ENCODE measurements around the gene FGD6. TPM values are rescaled to one million over a fixed set of nuclear protein-coding genes. Genes with fewer than 3 reads are reported as not detected.

FGD6 gene
- polyA plus RNA-seq, 2 of the 4 experiments (the other 2 are of a cell fraction), result 15.5 to 48.0 TPM

- DNase-seq (ENCODE audit: low read depth in 1 of 2, low spot score in 1 of 2), result no peak
- TF ChIP-seq EHF (CRISPR knock-in tag; IDR thresholded peaks at IDR 0.05), result 0 out of 2 replicates have a peak, but pooled peaks have one; percentile 16
- TF ChIP-seq HOXA7 (CRISPR knock-in tag; IDR thresholded peaks at IDR 0.05), result peak; percentile 82; the same call in 1 of the 2 replicates
- TF ChIP-seq FOSL2 (IDR thresholded peaks at IDR 0.05), result no peak
- no peak for TF ChIP-seq FOSL2 (CRISPR knock-in tag; IDR thresholded peaks at IDR 0.05)
- TF ChIP-seq FOSB (CRISPR knock-in tag; IDR thresholded peaks at IDR 0.05), result 0 out of 2 replicates have a peak, but pooled peaks have one; percentile 54
- TF ChIP-seq RAD21 (conservative IDR thresholded peaks at IDR 0.05 in 1 of 2, IDR thresholded peaks at IDR 0.05 in 1 of 2), result no peak
- CTCF ChIA-PET, result interaction anchor here (5.4 to 6.2 kb wide), 2 partner anchors 12 kb away, joined by 47 to 54 read pairs; partner anchors contain the start of genes FGD6 and VEZT
- no peaks in the 10 kb centered on the region for H3K9me3 ChIP-seq
- peak overlapping the region; percentile 94 for H3K4me2 ChIP-seq
- peak overlapping the region; percentile 95 to 99 for H3K27ac ChIP-seq
- peak overlapping the region; percentile 35 for H3K4me3 ChIP-seq
- POLR2A ChIA-PET, result interaction anchor here (0.6 to 4.6 kb wide), 6 partner anchors 13 to 40 kb away, joined by 3 to 42 read pairs (median 8); partner anchors contain the start of genes FGD6 and VEZT
- no peak for FAIRE-seq
- ATAC-seq, result no peak
- WGBS (ENCODE audit: missing lambda C conversion rate), result 8% methylated on average over 1 of the region's 1 CpG
- peaks cover 77% of the 10 kb centered on the region for H3K4me1 ChIP-seq
Measured at GRCh38 chr12:95203487-95204030, 13.7 kb downstream of the FGD6 start.

- peak; percentile 3; the same call in 1 of the 2 replicates for TF ChIP-seq FOSB (CRISPR knock-in tag; IDR thresholded peaks at IDR 0.05)
- 0 out of 2 replicates have a peak, but pooled peaks have one; percentile 27 for TF ChIP-seq TFCP2L1 (CRISPR knock-in tag; IDR thresholded peaks at IDR 0.05)
- TF ChIP-seq ELK1 (IDR thresholded peaks at IDR 0.05; ENCODE audit: low read depth, low read length), result no peak
- no peak for TF ChIP-seq FOXS1 (CRISPR knock-in tag; IDR thresholded peaks at IDR 0.05)
- no peak for TF ChIP-seq MYC (IDR thresholded peaks at IDR 0.05; ENCODE audit: borderline replicate concordance, low read length)
- TF ChIP-seq HMGXB4 (CRISPR knock-in tag; IDR thresholded peaks at IDR 0.05; ENCODE audit: borderline replicate concordance), result no peak
- no peak for TF ChIP-seq SMC3 (IDR thresholded peaks at IDR 0.05)
- Histone ChIP-seq H3K4me3 (peak overlapping the region; percentile 35; the same call in 2 of the 3 replicates), H3K27ac (peak overlapping the region; percentile 95 to 99), H3K9me3 (no peaks in the 10 kb centered on the region), H3K4me1 (peaks cover 78% of the 10 kb centered on the region), H3K4me2 (peak overlapping the region; percentile 94)
- CTCF ChIA-PET, result interaction anchor here (1.0 to 6.2 kb wide), 3 partner anchors 10 to 86 kb away, joined by 4 to 47 read pairs (median 9); partner anchors contain the start of genes FGD6 and VEZT
- ATAC-seq, result no peak
- no peak for FAIRE-seq
- DNase-seq (ENCODE audit: low read depth in 1 of 2, low spot score in 1 of 2), result no peak
- WGBS (ENCODE audit: missing lambda C conversion rate), result 33% methylated on average over 3 of the region's 3 CpGs
- POLR2A ChIA-PET, result interaction anchor here (3.0 to 4.6 kb wide), 2 partner anchors 14 to 29 kb away, joined by 13 to 27 read pairs; partner anchors contain the start of genes FGD6 and VEZT
Measured at GRCh38 chr12:95202691-95203486, 14.4 kb downstream of the FGD6 start.

- POLR2A ChIA-PET, result interaction anchor here (0.7 to 4.6 kb wide), 6 partner anchors 14 to 135 kb away, joined by 3 to 33 read pairs (median 9); partner anchors contain the start of genes FGD6 and VEZT
- CTCF ChIA-PET, result interaction anchor here (0.7 to 6.2 kb wide), 6 partner anchors 9 to 84 kb away, joined by 3 to 47 read pairs (median 8); partner anchors contain the start of genes FGD6 and VEZT
- Histone ChIP-seq H3K4me1 (peaks cover 76% of the 10 kb centered on the region), H3K4me3 (peak overlapping the region; percentile 27), H3K4me2 (peak overlapping the region; percentile 94), H3K9me3 (no peaks in the 10 kb centered on the region), H3K27ac (peak overlapping the region; percentile 95 to 99)
- FAIRE-seq, result no peak
- 2% methylated on average over 4 of the region's 4 CpGs for WGBS (ENCODE audit: missing lambda C conversion rate)
- ATAC-seq, result peak; percentile 28 to 45; a peak in 3 of 6 replicates
- peak; percentile 57 to 89 for DNase-seq (ENCODE audit: low read depth in 1 of 2, low spot score in 1 of 2)
- TF ChIP-seq HOXA7 (CRISPR knock-in tag; IDR thresholded peaks at IDR 0.05), result no peak
- no peak for TF ChIP-seq HMGXB4 (CRISPR knock-in tag; IDR thresholded peaks at IDR 0.05; ENCODE audit: borderline replicate concordance)
- no peak for TF ChIP-seq EHMT2 (IDR thresholded peaks at IDR 0.05; ENCODE audit: low read depth)
- no peak for TF ChIP-seq CBX2 (IDR thresholded peaks at IDR 0.05; ENCODE audit: borderline replicate concordance, low read depth)
- TF ChIP-seq CHD4 (IDR thresholded peaks at IDR 0.05; ENCODE audit: borderline replicate concordance), result no peak
- peak; percentile 70; the same call in 1 of the 2 replicates for TF ChIP-seq MAX (IDR thresholded peaks at IDR 0.05)
- TF ChIP-seq FOXS1 (CRISPR knock-in tag; IDR thresholded peaks at IDR 0.05), result no peak
- TF ChIP-seq FOSB (CRISPR knock-in tag; IDR thresholded peaks at IDR 0.05), result peak; percentile 71; the same call in 1 of the 2 replicates
- no peak for TF ChIP-seq CTCF (IDR thresholded peaks at IDR 0.05)
- no peak for TF ChIP-seq KDM1A (IDR thresholded peaks at IDR 0.05; ENCODE audit: low read depth)
- no peak for TF ChIP-seq CHD2 (IDR thresholded peaks at IDR 0.05; ENCODE audit: low read length, partially characterized antibody)
- no peak for TF ChIP-seq HEYL (CRISPR knock-in tag; IDR thresholded peaks at IDR 0.05)
- TF ChIP-seq KDM5A (IDR thresholded peaks at IDR 0.05), result no peak
Measured at GRCh38 chr12:95201056-95201670, 16.1 kb downstream of the FGD6 start.
